H9 (cell line): ENCODE data around the gene TFDP1. TPM values are rescaled to one million over a fixed set of nuclear protein-coding genes. Genes with fewer than 3 reads are reported as not detected.

ENCODE experiments used
- DNase-seq: peaks from one replicate; pipeline ENCODE4 v3.0.0-alpha.2; 2017
- H2AFZ ChIP-seq: one replicate; pipeline ENCODE4 v1.6.1; 2013; ENCODE audit warnings: mild to moderate bottlenecking, low read length, control low read depth, moderate library complexity
- H2AK5ac ChIP-seq: 2 replicates; pipeline ENCODE4 v1.6.1; 2013; ENCODE audit warnings: low read length, control low read depth, mixed read lengths; ENCODE audit not compliant: insufficient read length
- H2BK120ac ChIP-seq: one replicate; pipeline ENCODE4 v1.6.1; 2013; ENCODE audit warnings: low read depth, mild to moderate bottlenecking, low read length, control low read depth, inconsistent platforms; ENCODE audit not compliant: poor library complexity, severe bottlenecking
- H2BK12ac ChIP-seq: 2 replicates; pipeline ENCODE4 v1.6.1; 2013; ENCODE audit warnings: low read length, control low read depth, mixed read lengths, low read depth; ENCODE audit not compliant: insufficient read length
- H2BK15ac ChIP-seq: 2 replicates; pipeline ENCODE4 v1.6.1; 2013; ENCODE audit warnings: low read depth, low read length, control low read depth
- H2BK20ac ChIP-seq: one replicate; pipeline ENCODE4 v1.6.1; 2013; ENCODE audit warnings: low read depth, mild to moderate bottlenecking, low read length, control low read depth, inconsistent platforms; ENCODE audit not compliant: poor library complexity, severe bottlenecking
- H2BK5ac ChIP-seq: 2 replicates; pipeline ENCODE4 v1.6.1; 2013; ENCODE audit warnings: low read length, control low read depth, mixed read lengths; ENCODE audit not compliant: insufficient read length
- H3K14ac ChIP-seq: 2 replicates; pipeline ENCODE4 v1.6.1; 2013; ENCODE audit warnings: low read length, control low read depth; ENCODE audit not compliant: insufficient read depth
- H3K18ac ChIP-seq: 2 replicates; pipeline ENCODE4 v1.6.1; 2013; ENCODE audit warnings: low read depth, mild to moderate bottlenecking, mixed read lengths, low read length, control low read depth; ENCODE audit not compliant: insufficient read length
- H3K23ac ChIP-seq: 2 replicates; pipeline ENCODE4 v1.6.1; 2013; ENCODE audit warnings: low read length, control low read depth, mixed read lengths, low read depth; ENCODE audit not compliant: insufficient read length
- H3K23me2 ChIP-seq: 2 replicates; pipeline ENCODE4 v1.6.1; 2013; ENCODE audit warnings: low read depth, mild to moderate bottlenecking, mixed read lengths, low read length, control low read depth; ENCODE audit not compliant: insufficient read length, poor library complexity, severe bottlenecking
- H3K27ac ChIP-seq: 2 replicates; pipeline ENCODE4 v1.5.1; 2013; ENCODE audit warnings: low read length, control low read depth, mixed read lengths, low read depth; ENCODE audit not compliant: insufficient read length
- H3K27me3 ChIP-seq: 2 replicates; pipeline ENCODE4 v1.6.1; 2013; ENCODE audit warnings: low read length, control low read depth, inconsistent platforms; ENCODE audit not compliant: insufficient read depth
- H3K4ac ChIP-seq: 2 replicates; pipeline ENCODE4 v1.6.1; 2013; ENCODE audit warnings: low read depth, mild to moderate bottlenecking, control low read depth, inconsistent platforms, low read length, moderate library complexity
- H3K4me1 ChIP-seq: 2 replicates; pipeline ENCODE4 v1.6.1; 2013; ENCODE audit warnings: low read length, control low read depth, inconsistent platforms; ENCODE audit not compliant: insufficient read depth
- H3K4me2 ChIP-seq: 2 replicates; pipeline ENCODE4 v1.6.1; 2013; ENCODE audit warnings: low read length, control low read depth, mixed read lengths; ENCODE audit not compliant: insufficient read length, insufficient read depth
- H3K56ac ChIP-seq: 2 replicates; pipeline ENCODE4 v1.6.1; 2013; ENCODE audit warnings: low read depth, mild to moderate bottlenecking, mixed read lengths, low read length, control low read depth; ENCODE audit not compliant: insufficient read length
- H3K79me1 ChIP-seq: 2 replicates; pipeline ENCODE4 v1.6.1; 2013; ENCODE audit warnings: low read depth, mild to moderate bottlenecking, moderate library complexity, low read length, control low read depth, inconsistent platforms; ENCODE audit not compliant: insufficient read depth, poor library complexity, severe bottlenecking
- H3K79me2 ChIP-seq: 2 replicates; pipeline ENCODE4 v1.6.1; 2013; ENCODE audit warnings: low read length, control low read depth, inconsistent platforms; ENCODE audit not compliant: insufficient read depth
- H3K9ac ChIP-seq: 2 replicates; pipeline ENCODE4 v1.6.1; 2013; ENCODE audit warnings: low read length, control low read depth, mixed read lengths; ENCODE audit not compliant: insufficient read length; ENCODE audit errors: extremely low read depth
- H3K9me3 ChIP-seq: one replicate; pipeline ENCODE4 v1.6.1; 2013; ENCODE audit warnings: low read depth, low read length, inconsistent platforms; ENCODE audit not compliant: control insufficient read depth
- H3T11ph ChIP-seq: one replicate; pipeline ENCODE4 v1.6.1; 2013; ENCODE audit warnings: mild to moderate bottlenecking, low read length, control low read depth, inconsistent platforms
- H4K20me1 ChIP-seq: one replicate; pipeline ENCODE4 v1.6.1; 2013; ENCODE audit not compliant: control insufficient read depth, insufficient read length, insufficient read depth
- H4K5ac ChIP-seq: 2 replicates; pipeline ENCODE4 v1.6.1; 2013; ENCODE audit warnings: low read depth, mild to moderate bottlenecking, mixed read lengths, low read length, control low read depth; ENCODE audit not compliant: insufficient read length
- H4K8ac ChIP-seq: replicated peaks from 2 replicates; pipeline ENCODE4 v1.6.1; 2013; ENCODE audit warnings: low read length, control low read depth, mixed read lengths, low read depth; ENCODE audit not compliant: insufficient read length
- H4K91ac ChIP-seq: 2 replicates; pipeline ENCODE4 v1.6.1; 2013; ENCODE audit warnings: low read depth, mild to moderate bottlenecking, moderate library complexity, mixed read lengths, low read length, control low read depth; ENCODE audit not compliant: insufficient read length
- H3K27ac Mint-ChIP-seq, 3 experiments: 2 replicates in 2 of 3; 3 replicates in 1 of 3; pipeline ENCODE4 v1.8.0; 2020 to 2021; ENCODE audit warnings: mixed read lengths in 3 of 3, mild to moderate bottlenecking in 1 of 3, moderate library complexity in 1 of 3
- H3K27me3 Mint-ChIP-seq: 2 replicates; pipeline ENCODE4 v1.8.0; 2021; ENCODE audit warnings: low read depth, mild to moderate bottlenecking, moderate library complexity, mixed read lengths
- H3K36me3 Mint-ChIP-seq, 3 experiments: 2 replicates in 2 of 3; 3 replicates in 1 of 3; pipeline ENCODE4 v1.8.0; 2020 to 2021; ENCODE audit warnings: low read depth in 3 of 3, mixed read lengths in 3 of 3; ENCODE audit not compliant: insufficient read depth in 1 of 3
- H3K4me1 Mint-ChIP-seq, 2 experiments: 2 replicates each; pipeline ENCODE4 v1.8.0; 2020; ENCODE audit warnings: mixed read lengths in 2 of 2
- H3K4me3 Mint-ChIP-seq, 2 experiments: 2 replicates in 1 of 2; 3 replicates in 1 of 2; pipeline ENCODE4 v1.8.0; 2020 to 2021; ENCODE audit warnings: mild to moderate bottlenecking in 2 of 2, mixed read lengths in 2 of 2, moderate library complexity in 1 of 2
- H3K9me3 Mint-ChIP-seq, 2 experiments: 2 replicates in 1 of 2; 3 replicates in 1 of 2; pipeline ENCODE4 v1.8.0; 2020; ENCODE audit warnings: mild to moderate bottlenecking in 2 of 2, mixed read lengths in 2 of 2, moderate library complexity in 1 of 2
- CTCF ChIP-seq: fragments of 200-600 bp; sonication (generic); conservative IDR thresholded peaks from 3 replicates; pipeline ENCODE4 v1.8.0; 2021; ENCODE audit warnings: antibody characterized with exemption, mild to moderate bottlenecking
- WGBS: extraction: QIAGEN DNeasy Blood & Tissue Kit; methylation state at CpG from one replicate; pipeline ENCODE4 v1.1.7; 2013; ENCODE audit warnings: missing lambda C conversion rate, low lambda C conversion rate, mixed read lengths; ENCODE audit not compliant: insufficient read length; ENCODE audit errors: extremely low coverage; 5-methylcytosine and 5-hydroxymethylcytosine counted together
- total RNA-seq: library from RNA; stranded (reverse); gene quantifications from 2 replicates; pipeline ENCODE4 v1.2.1, GENCODE V29; 2021

The TFDP1 gene
- total RNA-seq, 1 experiment from 2014 or later: 111 TPM

DNA sequence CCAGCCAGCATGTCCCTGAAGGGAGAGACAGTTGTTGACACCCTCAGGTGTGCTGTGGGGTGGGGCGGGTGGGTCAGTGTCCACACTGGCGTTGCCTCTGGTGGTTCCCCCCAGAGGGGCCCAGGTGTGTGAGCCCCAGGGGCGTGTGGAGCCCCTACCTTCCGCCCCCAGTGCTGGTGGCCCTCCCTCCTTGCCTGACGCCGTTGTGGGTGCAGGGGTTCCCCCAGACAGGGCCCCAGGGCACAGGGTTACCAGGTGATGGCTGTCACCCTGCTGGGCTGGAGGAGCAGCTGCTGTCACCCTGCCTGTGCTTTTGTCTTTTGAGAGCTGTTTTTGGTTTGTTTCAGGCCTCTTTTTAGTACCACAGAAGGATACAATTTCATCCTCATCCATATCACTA, 46.3 kb downstream of the TFDP1 start:
- Histone ChIP-seq H4K5ac (no peak overlapping the region), H3K79me1 (no peaks in the 10 kb centered on the region), H3T11ph (no peak overlapping the region), H2BK5ac (no peak overlapping the region), H3K9me3 (no peaks in the 10 kb centered on the region), H3K18ac (no peak overlapping the region), H3K23me2 (no peaks in the 10 kb centered on the region), H2AFZ (no peak overlapping the region), H2BK20ac (no peak overlapping the region), H2BK120ac (no peak overlapping the region), H3K23ac (no peak overlapping the region), H4K91ac (no peak overlapping the region), H4K8ac (no peak overlapping the region), H3K9ac (no peak overlapping the region), H3K4me1 (no peaks in the 10 kb centered on the region), H3K27ac (no peak overlapping the region), H2BK12ac (no peak overlapping the region), H2AK5ac (no peak overlapping the region), H3K4me2 (no peak overlapping the region), H4K20me1 (no peaks in the 10 kb centered on the region), H3K27me3 (no peaks in the 10 kb centered on the region), H3K4ac (no peak overlapping the region), H3K79me2 (no peaks in the 10 kb centered on the region; the same call in 1 of the 2 replicates), H3K14ac (no peak overlapping the region), H3K56ac (no peak overlapping the region), H2BK15ac (no peak overlapping the region)
- no peaks in the 10 kb centered on the region for H3K27me3 Mint-ChIP-seq
- H3K4me3 Mint-ChIP-seq: no peak overlapping the region
- peaks cover 45 to 87% (median 69%) of the 10 kb centered on the region in 3 experiments; a peak in 6 of 7 replicates for H3K36me3 Mint-ChIP-seq
- H3K4me1 Mint-ChIP-seq: 0 out of 4 replicates have a peak, but pooled peaks cover 0 to 2% of the 10 kb centered on the region in 2 experiments
- no peak for TF ChIP-seq CTCF
- DNase-seq: no peak
- peaks cover 0 to 2% of the 10 kb centered on the region in 2 experiments; a peak in 2 of 5 replicates for H3K9me3 Mint-ChIP-seq
- WGBS: no CpG with 5 or more reads among the region's 6 CpGs
- H3K27ac Mint-ChIP-seq: peak overlapping the region in 1 of 3 experiments; percentile 70; a peak in 1 of 7 replicates
